ENCODE measurements around the gene ITIH2.

The ITIH2 gene

GRCh38 chr10:7700577-7701125 lies 2.5 kb upstream of the ITIH2 start:
- H3K4me3 ChIP-seq (ENCODE audit: low read depth, low read length): no peak overlapping the region
- no peak for TF ChIP-seq CTCF (IDR thresholded peaks at IDR 0.05; ENCODE audit: insufficient read depth, low read depth, low read length, missing control alignments)
- DNase-seq (ENCODE audit: low read depth): no peak

GRCh38 chr10:7701158-7701742 lies 1.9 kb upstream of the ITIH2 start:
- H3K4me3 ChIP-seq (ENCODE audit: low read depth, low read length): no peak overlapping the region
- no peak for DNase-seq (ENCODE audit: low read depth)
- no peak for TF ChIP-seq CTCF (IDR thresholded peaks at IDR 0.05; ENCODE audit: insufficient read depth, low read depth, low read length, missing control alignments)

GRCh38 chr10:7702288-7702812 lies 766 bp upstream of the ITIH2 start:
- DNase-seq (ENCODE audit: low read depth): no peak
- H3K4me3 ChIP-seq (ENCODE audit: low read depth, low read length): no peak overlapping the region
- TF ChIP-seq CTCF (IDR thresholded peaks at IDR 0.05; ENCODE audit: insufficient read depth, low read depth, low read length, missing control alignments): no peak

GRCh38 chr10:7704071-7705016 lies 1.2 kb downstream of the ITIH2 start:
- TF ChIP-seq CTCF (IDR thresholded peaks at IDR 0.05; ENCODE audit: insufficient read depth, low read depth, low read length, missing control alignments): no peak
- DNase-seq (ENCODE audit: low read depth): no peak
- no peak overlapping the region for H3K4me3 ChIP-seq (ENCODE audit: low read depth, low read length)

- DNase-seq (ENCODE audit: low read depth): no peak
- H3K4me3 ChIP-seq (ENCODE audit: low read depth, low read length): no peak overlapping the region
- TF ChIP-seq CTCF (IDR thresholded peaks at IDR 0.05; ENCODE audit: insufficient read depth, low read depth, low read length, missing control alignments): no peak
Measured at GRCh38 chr10:7705341-7705740, 2.2 kb downstream of the ITIH2 start.

- no peak for DNase-seq (ENCODE audit: low read depth)
- H3K4me3 ChIP-seq (ENCODE audit: low read depth, low read length): no peak overlapping the region
- TF ChIP-seq CTCF (IDR thresholded peaks at IDR 0.05; ENCODE audit: insufficient read depth, low read depth, low read length, missing control alignments): no peak
Measured at GRCh38 chr10:7706534-7707073, 3.5 kb downstream of the ITIH2 start.
